Endometrial microvascular endothelial cells (primary cell): Measurements from ENCODE around the gene RPS6KA3. TPM values are rescaled to one million over a fixed set of nuclear protein-coding genes. Genes with fewer than 3 reads are reported as not detected.
"Not testable (repeated sequence)": the region's sequence is repeated elsewhere in the genome, so short reads cannot be mapped to it uniquely, and the experiment has no call there.

Source experiments
- in situ Hi-C: cut with HindIII; loops from 2 replicates; pipeline ENCODE4 v1.10.0; 2017; ENCODE audit warnings: low sequenced_read_pairs, low pct_unique_long_range_greater_than_20kb; ENCODE audit errors: inconsistent ontology term
- total RNA-seq: library from RNA; depleted of rRNA; stranded (reverse); fragments of >200 nt; gene quantifications from one replicate; pipeline ENCODE4 v1.2.3, GENCODE V29; 2015; ENCODE audit errors: inconsistent ontology term

The RPS6KA3 gene
- total RNA-seq, 1 donor from 2014 or later: 90.5 TPM

- in situ Hi-C loops: no loop called here
These were observed 94.8 kb downstream of the RPS6KA3 start for GRCh38 chrX:20171887-20172286.

- in situ Hi-C loops: not testable (repeated sequence)
These were observed 104.2 kb downstream of the RPS6KA3 start for GRCh38 chrX:20162516-20162915.

- in situ Hi-C loops: no loop called here
These were observed 106.8 kb downstream of the RPS6KA3 start for GRCh38 chrX:20159797-20160385.

GRCh38 chrX:20151689-20152088 lies 115.0 kb downstream of the RPS6KA3 start:
- in situ Hi-C loops: no loop called here

GRCh38 chrX:20149326-20149725 lies 117.4 kb downstream of the RPS6KA3 start:
- in situ Hi-C loops: no loop called here

GRCh38 chrX:20147561-20147960 lies 119.1 kb downstream of the RPS6KA3 start:
- in situ Hi-C loops: no loop called here

- in situ Hi-C loops: no loop called here
These were observed 122.2 kb downstream of the RPS6KA3 start for GRCh38 chrX:20144491-20144890.

- in situ Hi-C loops: no loop called here
These were observed 123.1 kb downstream of the RPS6KA3 start for GRCh38 chrX:20143561-20143960.

GRCh38 chrX:20143111-20143510 lies 123.6 kb downstream of the RPS6KA3 start:
- in situ Hi-C loops: no loop called here

- in situ Hi-C loops: no loop called here
These were observed 125.2 kb downstream of the RPS6KA3 start, which contains the start of gene EIF1AX for GRCh38 chrX:20141281-20142220. TSS of gene EIF1AX (minus strand) at chrX:20141838. CDS start at chrX:20141640, 198 bp downstream.

GRCh38 chrX:20140420-20140819 lies 126.3 kb downstream of the RPS6KA3 start:
- in situ Hi-C loops: no loop called here

- in situ Hi-C loops: no loop called here
These were observed 126.7 kb downstream of the RPS6KA3 start for GRCh38 chrX:20139966-20140365.

- in situ Hi-C loops: no loop called here
These were observed 130.8 kb downstream of the RPS6KA3 start for GRCh38 chrX:20135944-20136343.

GRCh38 chrX:20132666-20133065 lies 134.0 kb downstream of the RPS6KA3 start:
- in situ Hi-C loops: no loop called here

- in situ Hi-C loops: no loop called here
These were observed 136.4 kb downstream of the RPS6KA3 start for GRCh38 chrX:20130357-20130756.

- in situ Hi-C loops: no loop called here
These were observed 137.2 kb downstream of the RPS6KA3 start for GRCh38 chrX:20129547-20129946.

GRCh38 chrX:20128670-20129069 lies 138.0 kb downstream of the RPS6KA3 start:
- in situ Hi-C loops: no loop called here

- in situ Hi-C loops: not testable (repeated sequence)
These were observed 139.3 kb downstream of the RPS6KA3 start for GRCh38 chrX:20127440-20127839.

- in situ Hi-C loops: not testable (repeated sequence)
These were observed 139.9 kb downstream of the RPS6KA3 start for GRCh38 chrX:20126833-20127232.

- in situ Hi-C loops: no loop called here
These were observed 141.7 kb downstream of the RPS6KA3 start for GRCh38 chrX:20124964-20125363.
